Smooth muscle cell (in vitro differentiated cells): Measurements from ENCODE around the gene BATF. TPM values are rescaled to one million over a fixed set of nuclear protein-coding genes. Genes with fewer than 3 reads are reported as not detected.

Experiments
- DNase-seq: peaks from one replicate; lab custom pipeline; 2025; ENCODE audit not compliant: unreplicated experiment; lab: John Stamatoyannopoulos, UW
- H2AFZ ChIP-seq: fragments of 200-600 bp; sonication (generic); 2 replicates; pipeline ENCODE4 v1.6.0; 2016; ENCODE audit warnings: antibody characterized with exemption, low read depth, mild to moderate bottlenecking
- H3F3A ChIP-seq: fragments of 200-600 bp; sonication (generic); 2 replicates; pipeline ENCODE4 v1.6.0; 2017; ENCODE audit warnings: antibody characterized with exemption, low read depth
- H3K27ac ChIP-seq: fragments of 200-600 bp; sonication (generic); 2 replicates; pipeline ENCODE4 v1.5.1; 2016; ENCODE audit warnings: low read depth, mild to moderate bottlenecking
- H3K27me3 ChIP-seq: fragments of 200-600 bp; sonication (generic); 2 replicates; pipeline ENCODE4 v1.6.1; 2016; ENCODE audit warnings: low read depth, mild to moderate bottlenecking
- H3K36me3 ChIP-seq: fragments of 200-600 bp; sonication (generic); 2 replicates; pipeline ENCODE4 v1.5.1; 2016; ENCODE audit warnings: low read depth
- H3K4me1 ChIP-seq: fragments of 200-600 bp; sonication (generic); 2 replicates; pipeline ENCODE4 v1.5.1; 2016; ENCODE audit warnings: low read depth
- H3K4me2 ChIP-seq: fragments of 200-600 bp; sonication (generic); 2 replicates; pipeline ENCODE4 v1.6.0; 2016; ENCODE audit warnings: mild to moderate bottlenecking
- H3K4me3 ChIP-seq: fragments of 200-600 bp; sonication (generic); 2 replicates; pipeline ENCODE4 v1.5.1; 2016; ENCODE audit warnings: mild to moderate bottlenecking
- H3K79me2 ChIP-seq: fragments of 200-600 bp; sonication (generic); 2 replicates; pipeline ENCODE4 v1.6.0; 2016; ENCODE audit warnings: low read depth, mild to moderate bottlenecking
- H3K9ac ChIP-seq: fragments of 200-600 bp; sonication (generic); 2 replicates; pipeline ENCODE4 v1.6.0; 2016; ENCODE audit warnings: low read depth
- H3K9me3 ChIP-seq: fragments of 200-600 bp; sonication (generic); replicated peaks from 2 replicates; pipeline ENCODE4 v1.5.1; 2016; ENCODE audit warnings: low read depth
- H4K20me1 ChIP-seq: fragments of 200-600 bp; sonication (generic); 2 replicates; pipeline ENCODE4 v1.6.0; 2016; ENCODE audit warnings: low read depth
- CTCF ChIP-seq: fragments of 200-600 bp; sonication (generic); IDR thresholded peaks from 2 replicates; pipeline ENCODE4 v1.5.1; 2017; ENCODE audit warnings: borderline replicate concordance, mild to moderate bottlenecking, antibody characterized with exemption; ENCODE audit not compliant: insufficient read depth, poor library complexity, severe bottlenecking
- WGBS: methylation state at CpG from one replicate; pipeline ENCODE4 v1.1.7; 2016; ENCODE audit warnings: low lambda C conversion rate; 5-methylcytosine and 5-hydroxymethylcytosine counted together
- polyA plus RNA-seq: library from polyadenylated mRNA; unstranded; fragments of >200 nt; fragmentation: Nextera tagmentation; extraction: Ambion mirVana; gene quantifications from 2 replicates; pipeline ENCODE4 v1.2.1, GENCODE V29; 2016
- total RNA-seq: library from RNA; depleted of rRNA; stranded (reverse); fragments of >200 nt; gene quantifications from 2 replicates; pipeline ENCODE4 v1.2.3, GENCODE V29; 2014

Gene BATF
- total and polyA plus RNA-seq, 2 experiments from 2014 or later, result not detected

GRCh38 chr14:75558440-75558839 is 36.2 kb downstream of the BATF start:
- H3K9ac ChIP-seq, result no peak overlapping the region
- no peaks in the 10 kb centered on the region for H3K79me2 ChIP-seq
- no peaks in the 10 kb centered on the region for H3K9me3 ChIP-seq
- WGBS, result 44% methylated on average over 5 of the region's 5 CpGs
- no peaks in the 10 kb centered on the region for H3F3A ChIP-seq
- no peak overlapping the region for H3K27ac ChIP-seq
- TF ChIP-seq CTCF, result no peak
- H3K4me2 ChIP-seq, result no peak overlapping the region
- H3K4me1 ChIP-seq, result no peaks in the 10 kb centered on the region
- no peaks in the 10 kb centered on the region for H3K27me3 ChIP-seq
- no peak for DNase-seq
- no peak overlapping the region for H3K4me3 ChIP-seq
- H2AFZ ChIP-seq, result no peak overlapping the region
- H3K36me3 ChIP-seq, result no peaks in the 10 kb centered on the region
- no peaks in the 10 kb centered on the region for H4K20me1 ChIP-seq

GRCh38 chr14:75559045-75559444 is 36.8 kb downstream of the BATF start:
- Histone ChIP-seq H3K79me2 (no peaks in the 10 kb centered on the region), H3K27me3 (no peaks in the 10 kb centered on the region), H3K36me3 (no peaks in the 10 kb centered on the region), H4K20me1 (no peaks in the 10 kb centered on the region), H3K27ac (no peak overlapping the region), H3K9ac (no peak overlapping the region), H3K4me3 (no peak overlapping the region), H3K9me3 (no peaks in the 10 kb centered on the region), H3K4me2 (no peak overlapping the region), H2AFZ (no peak overlapping the region), H3F3A (no peaks in the 10 kb centered on the region), H3K4me1 (no peaks in the 10 kb centered on the region)
- DNase-seq, result no peak
- no peak for TF ChIP-seq CTCF
- WGBS, result 87% methylated on average over 5 of the region's 6 CpGs

DNA sequence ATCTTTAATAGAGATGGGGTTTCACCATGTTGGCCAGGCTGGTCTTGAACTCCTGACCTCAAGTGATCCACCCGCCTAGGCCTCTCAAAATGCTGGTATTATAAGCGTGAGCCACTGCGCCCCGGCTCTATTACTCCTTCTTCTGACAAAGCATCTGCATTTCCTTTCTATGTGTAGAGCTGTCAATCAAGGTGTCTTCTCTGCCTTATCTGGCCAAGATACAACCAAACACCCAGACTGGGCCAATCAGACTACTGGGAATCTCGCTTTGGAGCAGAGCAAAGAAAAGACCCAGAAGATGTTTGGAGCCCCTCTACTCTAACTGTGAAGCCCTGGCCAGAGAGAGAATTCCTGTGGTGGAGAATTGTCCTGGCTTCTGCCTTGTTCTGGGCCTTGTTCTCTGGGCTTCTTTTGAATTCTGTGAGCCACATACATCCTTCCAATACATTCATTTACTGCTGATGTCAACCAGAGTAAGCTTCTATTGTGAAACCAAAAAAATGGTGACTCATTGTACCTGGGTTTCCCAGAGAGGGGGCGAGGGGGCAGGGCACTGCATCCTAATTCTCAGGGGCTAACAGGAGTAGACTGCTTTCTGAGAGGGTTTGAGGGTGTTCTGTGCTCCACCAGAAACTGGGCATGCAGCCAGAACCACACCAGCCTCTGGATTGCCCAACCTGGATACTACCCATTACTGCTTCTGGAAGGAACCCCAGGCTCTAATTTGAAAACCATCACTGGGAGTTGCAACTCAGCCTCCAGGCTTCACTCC is 37.4 kb downstream of the BATF start:
- no peak for DNase-seq
- no peak overlapping the region for H3K9ac ChIP-seq
- H3K4me2 ChIP-seq, result no peak overlapping the region
- no peaks in the 10 kb centered on the region for H3K79me2 ChIP-seq
- WGBS, result 95% methylated on average over 6 of the region's 6 CpGs
- no peaks in the 10 kb centered on the region for H3K36me3 ChIP-seq
- no peaks in the 10 kb centered on the region for H3K27me3 ChIP-seq
- no peaks in the 10 kb centered on the region for H3K4me1 ChIP-seq
- H3K4me3 ChIP-seq, result no peak overlapping the region
- no peak overlapping the region for H3K27ac ChIP-seq
- TF ChIP-seq CTCF, result no peak
- no peaks in the 10 kb centered on the region for H4K20me1 ChIP-seq
- no peak overlapping the region for H2AFZ ChIP-seq
- H3K9me3 ChIP-seq, result no peaks in the 10 kb centered on the region
- no peaks in the 10 kb centered on the region for H3F3A ChIP-seq

- no peaks in the 10 kb centered on the region for H3K27me3 ChIP-seq
- H3K79me2 ChIP-seq, result no peaks in the 10 kb centered on the region
- no peak overlapping the region for H3K27ac ChIP-seq
- DNase-seq, result no peak
- H4K20me1 ChIP-seq, result no peaks in the 10 kb centered on the region
- no peak overlapping the region for H3K9ac ChIP-seq
- no peaks in the 10 kb centered on the region for H3F3A ChIP-seq
- WGBS, result 6% methylated on average over 6 of the region's 6 CpGs
- no peak overlapping the region for H3K4me2 ChIP-seq
- H3K36me3 ChIP-seq, result no peaks in the 10 kb centered on the region
- H3K4me1 ChIP-seq, result no peaks in the 10 kb centered on the region
- no peak overlapping the region for H3K4me3 ChIP-seq
- H3K9me3 ChIP-seq, result no peaks in the 10 kb centered on the region
- peak; percentile 68 for TF ChIP-seq CTCF
- no peak overlapping the region for H2AFZ ChIP-seq
Measured at GRCh38 chr14:75561013-75561432, 38.8 kb downstream of the BATF start.
